ENCODE measurements around the gene RUNX2.

RUNX2 gene

GRCh38 chr6:45630801-45631200 is 302.7 kb downstream of the RUNX2 start:
- no peak for DNase-seq

GRCh38 chr6:45631396-45631795 is 303.3 kb downstream of the RUNX2 start:
- no peak for DNase-seq

- DNase-seq, result no peak
These were observed 305.3 kb downstream of the RUNX2 start for GRCh38 chr6:45633272-45633908.

- no peak for DNase-seq
These were observed 306.1 kb downstream of the RUNX2 start for GRCh38 chr6:45634231-45634630.

- DNase-seq, result no peak
These were observed 307.2 kb downstream of the RUNX2 start for GRCh38 chr6:45635284-45635867.

GRCh38 chr6:45637056-45637455 is 308.9 kb downstream of the RUNX2 start:
- no peak for DNase-seq

GRCh38 chr6:45637611-45638257 is 309.6 kb downstream of the RUNX2 start:
- no peak for DNase-seq

- no peak for DNase-seq
These were observed 312.0 kb downstream of the RUNX2 start for GRCh38 chr6:45640081-45640491.

GRCh38 chr6:45640811-45641210 is 312.7 kb downstream of the RUNX2 start:
- DNase-seq, result no peak

- no peak for DNase-seq
These were observed 314.4 kb downstream of the RUNX2 start for GRCh38 chr6:45642331-45643125.

GRCh38 chr6:45643126-45643525 is 315.0 kb downstream of the RUNX2 start:
- DNase-seq, result no peak

- DNase-seq, result no peak
These were observed 316.6 kb downstream of the RUNX2 start for GRCh38 chr6:45644720-45645119.

GRCh38 chr6:45645302-45645701 is 317.2 kb downstream of the RUNX2 start:
- DNase-seq, result no peak

GRCh38 chr6:45647341-45648261 is 319.5 kb downstream of the RUNX2 start:
- peak; percentile 88 for DNase-seq

GRCh38 chr6:45648262-45648620 is 320.1 kb downstream of the RUNX2 start:
- no peak for DNase-seq

GRCh38 chr6:45650524-45651135 is 322.5 kb downstream of the RUNX2 start:
- peak; percentile 67 for DNase-seq

- DNase-seq, result no peak
These were observed 323.2 kb downstream of the RUNX2 start for GRCh38 chr6:45651301-45651700.

GRCh38 chr6:45652416-45652815 is 324.3 kb downstream of the RUNX2 start:
- no peak for DNase-seq

GRCh38 chr6:45653117-45653883 is 325.2 kb downstream of the RUNX2 start:
- DNase-seq, result no peak

- no peak for DNase-seq
These were observed 326.5 kb downstream of the RUNX2 start for GRCh38 chr6:45654673-45655072.

GRCh38 chr6:45655745-45656476 is 327.8 kb downstream of the RUNX2 start:
- DNase-seq, result peak; percentile 73
